A549 (cell line): Measurements from ENCODE around the gene SETBP1.

Experiments
- CEBPB ChIP-seq, 2 experiments: fragments of >200 bp in 1 of 2; sonication (Bioruptor Twin) in 1 of 2; formaldehyde crosslinking in 1 of 2; IDR thresholded peaks; 2 replicates each; pipeline ENCODE4 v1.6.1; 2012 to 2016
- CTCF ChIP-seq: fragments of >200 bp; sonication (Bioruptor Twin); formaldehyde crosslinking; IDR thresholded peaks from 3 replicates; pipeline ENCODE4 v1.5.1; 2016
- ELK1 ChIP-seq: fragments of 150-350 bp; IDR thresholded peaks from 2 replicates; pipeline ENCODE4 v1.6.1; 2014; ENCODE audit warnings: low read depth, mild to moderate bottlenecking, low read length
- HMGXB4 ChIP-seq: fragments of 250-450 bp; sonication (Bioruptor Pico); IDR thresholded peaks from 2 replicates; pipeline ENCODE4 v1.5.0; 2021; ENCODE audit warnings: mild to moderate bottlenecking, moderate library complexity, borderline replicate concordance
- KDM5A ChIP-seq: fragments of 200-600 bp; sonication (generic); IDR thresholded peaks from 2 replicates; pipeline ENCODE4 v1.6.1; 2016; ENCODE audit warnings: antibody characterized with exemption, mild to moderate bottlenecking
- POLR2A ChIP-seq: IDR thresholded peaks from 2 replicates; pipeline ENCODE4 v1.6.1; 2012; ENCODE audit warnings: mild to moderate bottlenecking, low read length
- TP53 ChIP-seq: fragments of 250-450 bp; sonication (Bioruptor Pico); IDR thresholded peaks from 2 replicates; pipeline ENCODE4 v1.5.0; 2021; ENCODE audit warnings: mild to moderate bottlenecking, moderate library complexity

GRCh38 chr18:44807766-44808165 lies 127.1 kb downstream of the SETBP1 start:
- TF ChIP-seq ELK1 (no peak), CTCF (no peak), POLR2A (no peak), KDM5A (no peak), CEBPB (IDR thresholded peaks at IDR 0.05) (no peak), HMGXB4 (CRISPR knock-in tag) (no peak), TP53 (CRISPR knock-in tag) (no peak)
